Nucleus accumbens (tissue), 56 donors: ENCODE measurements around the gene HSPA1B.
"Not testable (repeated sequence)": the region's sequence is repeated elsewhere in the genome, so short reads cannot be mapped to it uniquely, and the experiment has no call there.

Experiments used
- DNase-seq, 56 donors: peaks; one replicate each; lab custom pipeline; 2025; lab: John Stamatoyannopoulos, UW

The HSPA1B gene

DNA sequence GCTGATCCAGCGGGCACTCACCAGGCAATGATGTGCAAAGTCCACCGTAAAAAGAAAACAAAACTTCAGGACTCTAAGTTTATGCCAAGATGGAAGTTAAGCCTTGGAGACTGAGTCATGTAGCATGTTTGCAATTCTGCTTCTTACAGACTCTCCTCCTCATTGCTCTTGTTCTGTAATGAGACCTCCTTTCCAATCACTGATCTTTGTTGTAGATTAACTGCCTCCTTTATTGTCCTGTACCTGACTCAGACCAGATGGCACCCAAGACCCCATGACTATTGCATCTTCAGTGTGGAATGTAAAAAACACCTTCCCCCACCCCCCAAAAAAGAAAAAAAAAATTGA, 23.9 kb downstream of the HSPA1B start:
- DNase-seq, result no peak

DNA sequence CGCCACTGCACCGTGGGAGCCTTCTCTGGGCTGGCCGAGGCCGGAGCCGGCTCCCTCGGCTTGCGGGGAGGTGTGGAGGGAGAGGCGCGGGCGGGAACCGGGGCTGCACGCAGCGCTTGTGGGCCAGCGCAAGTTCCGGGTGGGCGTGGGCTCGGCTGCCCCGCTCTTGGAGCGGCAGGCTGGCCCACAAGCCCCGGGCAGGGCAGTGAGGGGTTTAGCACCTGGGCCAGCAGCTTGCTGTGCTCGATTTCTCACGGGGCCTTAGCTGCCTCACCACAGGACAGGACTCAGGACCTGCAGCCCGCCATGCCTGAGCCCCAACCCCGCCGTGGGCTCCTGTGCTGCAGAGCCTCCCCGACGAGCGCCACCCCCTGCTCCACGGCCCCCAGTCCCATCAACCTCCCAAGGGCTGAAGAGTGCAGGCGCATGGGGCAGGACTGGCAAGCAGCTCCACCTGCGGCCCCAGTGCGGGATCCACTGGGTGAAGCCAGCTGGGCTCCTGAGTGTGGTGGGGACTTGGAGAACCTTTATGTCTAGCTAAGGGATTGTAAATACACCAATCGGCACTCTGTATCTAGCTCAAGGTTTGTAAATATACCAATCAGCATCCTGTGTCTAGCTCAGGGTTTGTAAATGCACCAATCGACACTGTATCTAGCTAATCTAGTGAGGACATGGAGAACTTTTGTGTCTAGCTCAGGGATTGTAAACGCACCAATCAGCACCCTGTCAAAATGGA, 24.6 kb downstream of the HSPA1B start:
- DNase-seq, result not testable (repeated sequence)

DNA sequence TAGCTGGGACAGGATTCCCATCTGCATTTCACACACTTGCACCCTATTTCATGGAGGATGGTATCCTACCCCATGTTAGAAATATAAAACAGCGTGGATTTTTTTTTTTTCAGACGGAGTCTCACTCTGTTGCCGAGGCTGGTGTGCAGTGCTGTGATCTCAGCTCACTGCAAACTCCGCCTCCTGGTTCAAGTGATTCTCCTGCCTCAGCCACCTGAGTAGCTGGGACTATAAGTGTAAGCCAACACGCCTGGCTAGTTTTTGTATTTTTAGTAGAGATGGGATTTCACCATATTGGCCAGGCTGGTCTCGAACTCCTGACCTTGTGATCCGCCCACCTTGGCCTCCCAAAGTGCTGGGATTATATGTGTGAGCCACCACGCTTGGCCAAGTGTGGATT, 30.2 kb downstream of the HSPA1B start:
- not testable (repeated sequence) for DNase-seq

DNA sequence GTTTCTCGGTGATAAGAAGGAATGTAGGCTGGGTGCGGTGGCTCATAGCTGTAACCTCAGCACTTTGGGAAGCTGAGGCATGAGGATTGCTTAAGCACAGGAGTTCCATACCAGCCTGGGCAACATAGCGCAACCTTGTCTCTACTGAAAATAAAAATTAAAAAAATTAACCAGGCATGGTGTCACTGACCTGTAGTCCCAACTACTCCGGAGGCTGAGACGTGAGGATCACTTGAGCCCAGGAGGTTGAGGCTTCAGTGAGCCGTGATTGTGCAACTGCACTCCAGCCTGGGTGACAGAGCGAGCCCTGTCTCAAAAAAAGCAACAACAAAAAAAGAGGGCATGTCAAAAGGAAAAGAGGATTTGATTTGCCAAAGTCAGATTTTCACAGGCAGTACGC, 31.2 kb downstream of the HSPA1B start:
- no peak for DNase-seq

DNA sequence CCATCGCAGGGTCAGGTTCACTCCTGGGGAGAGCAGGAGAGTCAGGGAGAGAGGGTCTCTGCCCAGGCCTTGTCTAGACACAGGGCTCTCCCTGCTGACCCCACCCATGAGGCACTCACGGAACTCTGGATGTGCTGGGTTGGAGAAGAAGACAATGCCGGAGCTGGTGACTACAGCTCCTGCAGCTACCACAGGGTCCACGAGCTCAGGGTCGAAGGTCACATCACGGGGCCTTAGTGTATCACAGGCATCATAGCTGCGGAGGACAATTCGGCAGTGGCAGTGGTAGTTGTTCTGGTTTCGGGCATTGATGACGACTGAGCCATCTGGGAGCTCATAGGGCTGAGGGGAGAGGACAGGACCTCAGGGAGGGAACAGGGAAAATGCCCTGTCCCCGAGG, 32.4 kb downstream of the HSPA1B start:
- DNase-seq, result no peak

DNA sequence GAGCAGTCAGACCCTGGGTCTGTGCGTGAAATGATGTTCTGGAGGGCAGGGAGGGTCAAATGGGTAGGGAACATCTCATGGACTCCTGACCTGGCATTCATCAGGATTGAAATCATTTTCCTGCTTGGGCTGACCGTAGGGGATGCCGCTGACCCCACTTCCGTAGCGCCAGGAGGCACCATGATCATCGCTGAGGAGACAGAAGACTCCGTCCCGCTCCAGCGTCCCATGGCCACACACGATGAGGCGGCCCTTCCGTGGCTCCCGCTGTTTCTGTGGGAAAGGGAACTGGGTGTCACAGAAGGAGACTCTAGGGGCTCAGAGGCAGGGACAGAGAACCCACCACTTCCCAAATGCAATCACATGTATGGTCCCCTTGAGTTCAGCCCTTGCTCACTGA, 32.8 kb downstream of the HSPA1B start:
- no peak for DNase-seq

DNA sequence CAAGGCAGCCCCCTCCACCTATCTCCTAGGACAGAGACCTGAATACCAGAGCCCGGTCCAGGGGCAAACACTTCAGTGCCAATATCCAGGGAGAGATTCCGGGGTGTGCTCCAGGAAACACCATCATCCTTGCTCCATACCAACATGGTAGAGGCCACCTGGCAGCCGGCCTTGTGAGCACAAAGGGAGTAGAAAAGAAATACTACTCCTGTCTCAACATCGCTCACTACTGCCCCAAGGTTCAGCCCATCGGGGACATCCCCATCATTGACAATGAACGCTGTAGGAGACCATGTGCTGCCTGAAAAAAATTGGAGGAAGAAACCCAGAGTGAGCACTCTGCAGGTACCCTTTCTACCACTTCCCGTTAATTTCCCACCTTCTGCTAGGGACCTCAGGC, 33.6 kb downstream of the HSPA1B start:
- DNase-seq, result no peak

DNA sequence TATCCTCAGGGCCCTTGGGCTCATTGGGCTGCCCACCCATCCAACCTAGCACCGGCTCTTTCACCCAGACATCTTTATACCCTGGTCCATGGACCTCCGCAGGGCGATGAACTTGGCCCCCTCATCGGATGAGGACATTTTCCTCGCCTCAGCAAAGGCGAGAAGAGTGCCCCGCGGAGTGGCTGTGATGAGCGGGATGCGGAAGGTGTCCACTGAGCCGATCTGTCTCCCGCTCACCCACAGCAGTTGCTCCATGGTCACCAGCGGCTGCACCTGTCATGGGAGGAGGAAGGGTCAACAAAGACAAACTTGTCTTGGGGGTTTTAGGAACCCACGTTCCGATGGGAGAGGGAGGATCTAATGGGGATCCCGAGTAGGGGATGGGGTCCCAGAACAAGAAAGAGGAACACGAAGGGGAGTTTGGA, 34.4 kb downstream of the HSPA1B start:
- peak in 3 of 56 donors; percentile 15 to 35 (median 15) for DNase-seq

DNA sequence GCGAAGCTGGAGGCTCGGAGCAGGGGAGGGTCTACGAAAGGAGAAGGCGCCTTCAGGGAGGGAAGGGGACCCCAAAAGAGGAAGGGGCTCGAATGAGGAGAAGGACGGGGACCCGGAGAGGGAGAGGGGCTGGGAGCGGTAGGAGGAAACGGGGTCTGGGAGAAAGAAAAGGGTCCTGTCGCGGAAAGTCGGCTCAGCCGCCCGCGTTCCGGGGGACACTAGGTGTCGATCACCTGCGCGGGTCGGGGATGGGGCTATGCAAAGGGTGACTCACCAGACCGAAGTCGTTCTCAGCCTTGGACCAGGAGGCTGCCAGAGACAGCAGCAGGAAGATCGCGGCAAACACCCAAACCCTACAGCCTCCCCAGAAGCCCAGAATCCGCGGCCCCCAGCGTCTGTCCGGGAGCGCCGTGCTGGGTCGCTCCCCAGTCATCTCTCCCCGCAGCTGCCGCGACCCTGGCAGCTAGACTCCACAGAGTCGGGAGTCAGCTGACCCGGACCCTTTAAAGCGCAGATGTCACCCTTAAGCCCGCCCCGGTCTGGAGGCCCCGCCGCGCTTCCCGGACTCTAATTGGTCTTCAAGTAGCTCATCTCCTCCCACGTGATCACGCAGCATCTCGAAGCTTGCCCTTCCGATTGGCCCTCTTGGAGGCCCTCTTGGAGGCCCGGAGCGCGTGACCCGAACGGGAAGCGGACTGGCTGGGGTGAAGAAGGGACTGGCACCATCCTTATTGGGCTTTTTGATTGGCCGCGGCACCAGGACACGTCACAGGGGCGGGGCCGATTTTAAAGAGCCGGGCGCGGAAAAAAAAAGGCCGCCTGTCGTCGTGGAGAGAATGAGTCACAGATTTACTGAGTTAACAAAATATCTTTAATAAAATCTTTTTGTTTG, 35.1 kb downstream of the HSPA1B start, which contains the start of gene NEU1:
Gene NEU1 (minus strand): TSS at position 478 of the 892 bp plus-strand sequence. CDS start 45 bp downstream, at position 433.
- peak; percentile 87 to 100 (median 100) for DNase-seq

DNA sequence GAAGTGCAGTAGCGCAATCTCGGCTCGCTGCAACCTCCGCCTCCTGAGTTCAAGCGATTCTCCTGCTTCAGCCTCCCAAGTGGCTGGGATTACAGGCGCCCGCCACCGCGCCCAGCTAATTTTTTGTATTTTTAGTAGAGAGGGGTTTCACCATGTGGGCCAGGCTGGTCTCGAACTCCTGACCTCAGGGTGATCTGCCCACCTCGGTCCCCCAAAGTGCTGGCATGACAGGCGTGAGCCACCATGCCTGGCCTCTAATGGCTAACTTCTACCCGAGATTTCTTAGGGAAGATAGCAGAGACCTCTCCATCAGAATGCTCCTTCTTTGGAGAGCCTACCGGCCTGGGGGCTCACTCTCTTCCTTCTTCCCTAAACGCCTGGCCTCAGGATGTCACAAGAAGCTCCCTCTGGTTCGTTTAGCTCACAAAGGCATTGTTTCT, 36.6 kb downstream of the HSPA1B start:
- DNase-seq, result not testable (repeated sequence)

DNA sequence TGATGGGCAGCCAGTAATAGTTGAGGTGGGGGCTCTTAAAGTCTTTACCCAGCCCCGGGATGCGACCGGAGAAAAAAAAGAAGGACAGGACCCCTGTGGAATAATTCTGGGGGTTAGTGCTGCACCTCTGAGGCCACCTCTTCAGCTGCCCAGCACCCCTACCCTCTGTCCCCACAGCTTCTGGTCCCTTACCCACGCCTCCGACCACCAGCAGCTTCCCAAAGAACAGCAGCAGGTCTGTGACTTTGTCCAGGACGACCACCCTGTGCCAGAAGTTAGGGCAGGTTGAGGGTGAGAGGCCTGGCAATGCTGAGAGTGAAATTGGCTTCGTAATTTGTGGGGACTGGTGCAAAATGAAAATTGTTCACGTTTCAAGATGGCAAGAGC, 37.3 kb downstream of the HSPA1B start:
- no peak for DNase-seq

DNA sequence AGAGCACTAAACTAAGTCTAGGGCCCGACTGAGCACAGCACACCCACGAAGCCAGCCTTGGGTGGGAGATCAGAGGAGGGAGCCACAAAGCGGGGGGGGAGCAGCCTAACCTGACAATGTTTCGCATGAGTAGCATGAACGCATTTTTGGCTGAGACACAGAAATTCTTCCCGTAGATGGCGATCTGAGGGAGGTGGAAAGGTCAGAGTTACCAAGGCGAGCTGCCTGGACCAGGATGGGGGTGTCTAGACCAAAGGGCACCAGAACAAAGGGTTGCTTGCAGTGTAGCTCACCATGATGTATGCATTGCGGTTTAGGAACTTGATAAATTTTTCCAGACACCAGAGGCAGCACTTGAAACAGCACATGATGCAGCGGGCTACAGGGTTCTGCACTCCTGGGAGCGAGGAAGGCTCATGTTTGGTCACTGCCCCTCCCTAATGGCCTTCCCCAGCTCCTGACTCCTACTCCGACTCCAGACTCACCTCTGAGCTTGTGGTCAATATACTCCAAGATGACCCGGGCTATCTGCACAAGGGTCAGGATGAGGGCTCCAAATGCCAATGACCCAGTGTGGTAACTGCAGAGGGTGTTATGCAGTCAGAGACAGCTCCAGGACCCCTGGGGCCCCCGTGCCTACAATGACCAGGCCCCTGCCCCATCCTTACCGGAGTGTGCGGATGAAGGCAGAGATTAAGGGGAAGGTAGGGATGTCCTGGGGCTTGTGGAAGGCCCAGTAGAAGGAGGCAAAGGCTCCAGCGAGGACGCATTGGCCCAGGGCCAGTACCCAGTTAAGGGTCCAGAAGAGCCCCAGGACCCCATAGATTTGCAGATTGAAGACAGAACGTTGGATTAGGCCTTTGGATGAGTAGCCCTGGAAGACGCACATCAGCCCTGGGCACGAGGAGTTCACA, 37.9 kb downstream of the HSPA1B start:
- DNase-seq, result no peak

DNA sequence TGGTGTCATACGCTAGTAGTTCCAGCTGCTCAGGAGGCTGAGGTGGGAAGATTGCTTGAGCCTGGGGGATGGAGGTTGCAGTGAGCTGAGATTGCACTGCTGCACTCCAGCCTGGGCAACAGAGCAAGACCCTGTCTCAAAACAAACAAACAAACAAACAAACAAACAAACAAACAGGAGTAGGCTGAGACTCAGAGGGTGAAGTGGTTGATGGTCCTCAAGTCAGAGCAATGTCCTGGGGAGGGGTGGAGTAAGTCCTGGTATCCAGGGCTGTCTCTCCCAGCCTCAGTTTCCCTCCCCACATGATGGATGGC, 41.1 kb downstream of the HSPA1B start:
- DNase-seq, result not testable (repeated sequence)

DNA sequence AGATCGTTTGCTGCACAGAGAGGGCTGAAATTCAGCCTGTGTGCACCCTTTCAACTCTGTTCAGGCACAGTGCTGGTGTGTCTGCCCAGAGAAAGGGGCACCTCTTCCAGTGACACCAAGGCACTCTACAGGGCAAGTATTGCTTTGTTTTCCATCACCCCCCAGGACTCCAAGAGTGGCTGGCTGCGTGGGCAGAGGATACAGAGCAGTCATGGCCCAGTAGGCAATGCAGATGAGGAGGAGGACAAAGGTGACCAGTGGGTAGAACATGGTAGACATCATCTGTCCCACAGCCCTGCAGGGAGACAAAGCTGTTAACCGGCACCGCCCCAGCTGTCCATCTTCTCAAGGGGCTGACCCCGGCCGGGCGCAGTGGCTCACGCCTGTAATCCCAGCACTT, 41.8 kb downstream of the HSPA1B start:
- no peak for DNase-seq

DNA sequence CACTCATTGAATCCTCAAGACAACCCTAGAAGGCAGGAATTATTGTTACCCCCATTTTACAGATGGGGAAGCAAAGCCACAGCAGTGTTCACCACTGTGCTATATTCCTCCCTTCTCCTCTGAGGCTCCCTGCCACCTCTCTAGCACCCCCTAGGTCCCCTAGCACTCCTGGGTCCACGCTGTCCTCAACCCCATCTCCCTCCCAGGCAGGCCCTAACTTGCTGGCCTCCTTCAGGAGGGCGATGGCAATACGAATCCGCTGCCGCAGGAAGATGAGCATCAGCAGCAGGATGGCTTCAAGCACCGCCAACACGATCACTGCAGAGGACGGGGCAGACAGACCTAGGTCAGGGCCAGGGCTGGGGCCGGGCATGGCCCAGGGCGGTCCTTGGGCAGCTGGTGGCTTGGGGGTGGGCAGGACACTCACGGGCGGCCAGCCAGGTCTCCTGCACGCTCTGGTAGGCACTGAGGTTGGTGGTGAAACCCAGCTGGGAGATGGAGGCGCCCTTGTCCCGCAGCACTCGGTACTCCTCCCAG, 42.9 kb downstream of the HSPA1B start:
- no peak for DNase-seq

DNA sequence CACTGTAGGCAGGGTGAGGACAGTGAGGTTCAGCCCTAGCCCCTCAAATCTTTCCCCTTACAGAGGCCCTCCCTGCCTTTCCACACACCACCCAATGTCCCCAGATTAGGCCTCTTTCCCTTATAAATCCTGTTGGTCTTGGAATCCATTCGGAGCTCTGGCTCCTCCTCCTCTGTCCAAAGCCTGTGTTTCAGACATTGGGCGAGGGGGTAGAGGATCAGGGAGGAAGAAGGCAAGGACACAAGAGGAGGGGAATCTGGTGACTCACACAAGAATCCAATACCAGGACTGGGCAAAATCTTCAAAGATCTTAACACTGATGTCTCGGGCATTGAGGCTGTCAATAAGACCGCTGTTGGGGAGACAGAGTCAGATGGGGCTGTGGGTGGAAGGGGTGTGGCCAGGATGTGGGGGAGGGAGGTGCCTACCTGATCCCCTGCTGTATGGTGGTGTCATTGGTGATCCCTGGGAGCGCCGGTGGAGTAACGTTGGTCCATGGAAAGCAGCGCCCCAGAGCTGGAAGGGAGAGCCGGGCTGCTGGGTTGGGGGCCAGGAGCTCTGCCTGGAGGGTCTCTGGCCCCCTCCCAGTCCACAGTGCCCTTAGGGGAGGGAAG, 43.6 kb downstream of the HSPA1B start:
- DNase-seq, result no peak

DNA sequence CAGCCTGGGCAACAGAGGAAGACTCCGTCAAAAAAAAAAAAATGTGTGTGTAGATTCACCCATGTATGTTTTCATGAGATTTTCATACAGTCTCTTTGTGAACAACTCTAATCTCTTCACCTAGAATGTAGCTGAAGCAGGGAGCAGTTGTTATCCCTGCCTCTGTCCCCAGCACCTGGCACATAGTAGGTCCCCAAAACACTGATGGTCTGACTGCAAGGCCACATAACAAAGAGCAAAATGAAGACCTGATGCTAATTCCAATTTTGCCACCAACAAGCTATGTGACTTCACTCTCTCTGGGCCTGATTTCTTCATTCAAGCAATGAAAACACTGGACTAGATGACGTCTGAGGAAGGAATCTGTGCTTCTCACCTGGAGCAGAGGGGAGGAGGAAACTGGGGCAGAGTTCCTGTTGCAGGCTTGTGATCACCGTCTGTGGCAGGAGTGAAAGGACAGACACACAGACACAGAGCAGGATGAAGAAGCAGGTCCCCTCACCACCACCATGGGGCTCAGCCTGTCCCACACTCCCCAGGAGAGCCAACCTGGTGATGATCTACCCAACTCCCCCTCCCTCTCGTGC, 46.6 kb downstream of the HSPA1B start:
- no peak for DNase-seq

DNA sequence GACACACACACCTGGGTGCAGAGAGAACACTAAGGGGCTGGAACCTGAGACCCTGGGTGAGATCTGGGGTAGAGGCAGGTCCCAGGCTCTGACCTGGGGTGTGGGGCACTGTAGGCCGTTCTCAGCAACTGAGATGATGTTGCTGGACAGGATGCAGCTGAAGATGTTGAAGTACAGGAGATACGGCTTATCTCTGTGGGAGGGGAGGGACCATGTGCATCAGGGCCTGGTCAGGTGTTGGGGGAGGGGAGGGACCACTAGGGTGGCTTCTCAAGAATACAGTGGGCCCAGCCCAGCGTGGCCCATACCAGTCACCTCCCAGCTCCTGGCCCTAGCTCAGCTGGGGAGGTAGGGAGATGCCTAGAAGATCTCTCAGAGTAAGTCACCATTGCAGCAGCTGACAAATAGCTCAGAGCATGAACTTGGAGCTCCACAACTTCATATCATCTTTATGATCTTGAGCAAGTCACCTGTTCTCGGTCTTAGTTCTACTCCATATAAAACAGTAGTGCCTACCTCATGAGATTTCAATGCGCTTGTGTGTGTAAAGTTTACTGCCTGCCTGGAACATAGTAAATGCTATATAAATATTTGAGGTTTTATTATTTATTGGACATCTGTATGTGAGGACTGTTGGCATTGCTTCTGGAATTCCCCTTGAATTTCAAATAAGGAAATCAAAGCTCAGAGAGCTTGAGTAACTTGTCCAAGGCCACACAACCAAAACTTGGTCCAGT, 47.5 kb downstream of the HSPA1B start:
- no peak for DNase-seq

DNA sequence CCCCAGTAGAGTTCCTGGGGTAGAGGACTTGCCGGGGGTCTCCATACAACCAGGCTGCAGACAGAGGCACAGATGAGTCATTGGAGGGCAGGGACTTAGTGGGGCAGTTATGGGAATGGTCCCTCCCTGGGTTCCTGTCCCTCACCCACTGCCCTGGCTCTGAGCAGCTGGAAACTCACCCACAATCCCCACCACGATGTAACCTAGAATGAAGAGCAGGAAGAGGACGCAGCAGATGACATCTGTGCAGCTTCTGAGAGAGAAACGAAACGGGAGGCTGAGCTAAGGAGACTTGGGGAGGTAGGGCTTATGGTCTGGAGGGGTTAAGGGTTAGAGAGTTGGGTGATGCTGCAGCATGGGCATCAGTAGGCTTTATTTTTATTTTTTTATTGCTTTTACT, 48.3 kb downstream of the HSPA1B start:
- no peak for DNase-seq
